Lung (tissue), 12 donors: Measurements from ENCODE around the gene IRF5. TPM values are rescaled to one million over a fixed set of nuclear protein-coding genes. Genes with fewer than 3 reads are reported as not detected.
A peak's percentile ranks its signal among the peaks of the same experiment; 100 is the strongest.

Source experiments
- ATAC-seq: fragments of 200-7000 bp; cut with Tn5 transposase; one replicate; pipeline ENCODE4 v1.9.1; 2020; ENCODE audit warnings: moderate number of reproducible peaks; ENCODE audit not compliant: insufficient read depth, low FRiP score
- DNase-seq, 3 donors: peaks; one replicate each; pipeline ENCODE4 v3.0.0-alpha.2; 2013 to 2017
- H3K27ac ChIP-seq, 2 donors: one replicate each; pipeline ENCODE4 v1.5.1; 2013; ENCODE audit warnings: mild to moderate bottlenecking in 2 of 2, moderate library complexity in 2 of 2, control low read depth in 1 of 2, inconsistent platforms in 1 of 2, low read depth in 1 of 2, low read length in 1 of 2
- H3K27me3 ChIP-seq, 3 donors: one replicate each; pipeline ENCODE4 v1.5.1; 2013; ENCODE audit warnings: low read length in 2 of 3; ENCODE audit not compliant: control insufficient read depth in 3 of 3, insufficient read depth in 3 of 3
- H3K36me3 ChIP-seq, 4 donors: one replicate each; pipeline ENCODE4 v1.5.1; 2013; ENCODE audit warnings: low read length in 4 of 4, mild to moderate bottlenecking in 1 of 4, moderate library complexity in 1 of 4; ENCODE audit not compliant: control insufficient read depth in 4 of 4, insufficient read depth in 4 of 4
- H3K4me1 ChIP-seq, 5 donors: one replicate each; pipeline ENCODE4 v1.5.1; 2013; ENCODE audit warnings: low read length in 5 of 5, mild to moderate bottlenecking in 2 of 5, moderate library complexity in 1 of 5; ENCODE audit not compliant: control insufficient read depth in 5 of 5, insufficient read depth in 5 of 5
- H3K4me3 ChIP-seq: one replicate; pipeline ENCODE4 v1.5.1; 2013; ENCODE audit warnings: mild to moderate bottlenecking, control low read depth, moderate library complexity
- H3K9ac ChIP-seq, 2 donors: one replicate each; pipeline ENCODE4 v1.5.1; 2013; ENCODE audit warnings: low read length in 2 of 2, control low read depth in 1 of 2; ENCODE audit not compliant: insufficient read depth in 1 of 2
- H3K9me3 ChIP-seq, 4 donors: one replicate each; pipeline ENCODE4 v1.5.1; 2013; ENCODE audit warnings: low read length in 3 of 4, mild to moderate bottlenecking in 1 of 4, moderate library complexity in 1 of 4; ENCODE audit not compliant: control insufficient read depth in 4 of 4, insufficient read depth in 3 of 4
- CTCF ChIP-seq: IDR thresholded peaks from 2 replicates; pipeline ENCODE4 v1.5.1; 2012; ENCODE audit warnings: mild to moderate bottlenecking; ENCODE audit errors: control extremely low read depth, extremely low read depth
- WGBS, 2 donors: extraction: QIAGEN DNeasy Blood & Tissue Kit; methylation state at CpG; one replicate each; pipeline ENCODE4 v1.1.7; 2013; 5-methylcytosine and 5-hydroxymethylcytosine counted together
- polyA plus RNA-seq, 2 donors: library from polyadenylated mRNA; stranded (reverse); fragments of 200-250 nt; gene quantifications; one replicate each; pipeline ENCODE4 v1.2.1, GENCODE V29; 2013
- total RNA-seq, 2 donors: library from RNA; depleted of rRNA in 1 of 2; stranded (reverse); fragments of >200 nt in 1 of 2; gene quantifications; one replicate each; pipeline ENCODE4 v1.2.1, GENCODE V29; 2014 to 2021
- donor health status: control.
- donor health status: control.
- donor health status: Bipolar disorder and iron deficiency.
- donor health status: healthy.
- donor health status: DM: yes; HTN: yes; CAD: no.

IRF5 gene
- total and polyA plus RNA-seq, 4 donors, result 6.0 to 34.1 (median 24.2) TPM

GRCh38 chr7:128939861-128940410 is 2.2 kb downstream of the IRF5 start:
- Histone ChIP-seq H3K9me3 (no peaks in the 10 kb centered on the region), H3K9ac (no peak overlapping the region), H3K27me3 (peaks cover 0 to 35% (median 14%) of the 10 kb centered on the region in 3 donors), H3K4me3 (no peak overlapping the region), H3K27ac (peak overlapping the region in 1 of 2 donors; percentile 33), H3K4me1 (peaks cover 0 to 12% (median 0%) of the 10 kb centered on the region in 5 donors), H3K36me3 (no peaks in the 10 kb centered on the region)
- peak; percentile 16 for ATAC-seq
- no peak for DNase-seq
- WGBS, 2 donors, result 29 to 58% methylated on average over 18 of the region's 18 CpGs
- TF ChIP-seq CTCF, result no peak

GRCh38 chr7:128940494-128941322 is 3.0 kb downstream of the IRF5 start:
- Histone ChIP-seq H3K4me3 (no peak overlapping the region), H3K36me3 (no peaks in the 10 kb centered on the region), H3K27ac (peak overlapping the region in 1 of 2 donors; percentile 46), H3K4me1 (peaks cover 0 to 12% (median 0%) of the 10 kb centered on the region in 5 donors), H3K9me3 (no peaks in the 10 kb centered on the region), H3K27me3 (peaks cover 0 to 33% (median 14%) of the 10 kb centered on the region in 3 donors), H3K9ac (no peak overlapping the region)
- peak; percentile 43 for ATAC-seq
- DNase-seq, result no peak
- 27 to 63% methylated on average over 20 of the region's 20 CpGs for WGBS, 2 donors
- TF ChIP-seq CTCF, result no peak

- H3K9ac ChIP-seq, result no peak overlapping the region
- peaks cover 0 to 5% (median 0%) of the 10 kb centered on the region in 4 donors for H3K36me3 ChIP-seq
- ATAC-seq (no peak), DNase-seq (no peak)
- TF ChIP-seq CTCF, result no peak
- WGBS, 2 donors, result 70 to 80% methylated on average over 15 of the region's 15 CpGs
- H3K4me1 ChIP-seq, result peaks cover 0 to 12% (median 0%) of the 10 kb centered on the region in 5 donors
- H3K27ac ChIP-seq, result no peak overlapping the region
- peaks cover 0 to 30% (median 14%) of the 10 kb centered on the region in 3 donors for H3K27me3 ChIP-seq
- H3K4me3 ChIP-seq, result no peak overlapping the region
- H3K9me3 ChIP-seq, result no peaks in the 10 kb centered on the region
These were observed 3.7 kb downstream of the IRF5 start for GRCh38 chr7:128941323-128941890.
